NCI-H187 treated with DMSO at 0.1 percent for 48 hours (cell line): ENCODE data around the gene OVCA2.

ENCODE experiments used
- DNase-seq: peaks from one replicate; lab custom pipeline; 2025; lab: John Stamatoyannopoulos, UW

OVCA2 gene

GRCh38 chr17:2065949-2066400, 24.2 kb downstream of the OVCA2 start:
- DNase-seq, result no peak

GRCh38 chr17:2067048-2067561, 25.3 kb downstream of the OVCA2 start:
- DNase-seq, result no peak

- DNase-seq, result no peak
Measured at GRCh38 chr17:2067608-2068024, 25.8 kb downstream of the OVCA2 start.

- DNase-seq, result no peak
Measured at GRCh38 chr17:2068031-2068518, 26.3 kb downstream of the OVCA2 start.

- no peak for DNase-seq
Measured at GRCh38 chr17:2068519-2069051, 26.8 kb downstream of the OVCA2 start.

- no peak for DNase-seq
Measured at GRCh38 chr17:2070241-2071023, 28.6 kb downstream of the OVCA2 start.

- DNase-seq, result no peak
Measured at GRCh38 chr17:2071024-2071385, 29.2 kb downstream of the OVCA2 start.

GRCh38 chr17:2071455-2072281, 29.8 kb downstream of the OVCA2 start:
- DNase-seq, result no peak

GRCh38 chr17:2074919-2075318, 33.1 kb downstream of the OVCA2 start:
- no peak for DNase-seq

- DNase-seq, result no peak
Measured at GRCh38 chr17:2075336-2076086, 33.7 kb downstream of the OVCA2 start.

- no peak for DNase-seq
Measured at GRCh38 chr17:2076087-2076984, 34.5 kb downstream of the OVCA2 start.

GRCh38 chr17:2077040-2077439, 35.2 kb downstream of the OVCA2 start:
- no peak for DNase-seq

- DNase-seq, result no peak
Measured at GRCh38 chr17:2081564-2081963, 39.7 kb downstream of the OVCA2 start.

GRCh38 chr17:2082003-2082781, 40.4 kb downstream of the OVCA2 start:
- DNase-seq, result no peak

- DNase-seq, result no peak
Measured at GRCh38 chr17:2083613-2084035, 41.8 kb downstream of the OVCA2 start.

GRCh38 chr17:2084036-2084765, 42.4 kb downstream of the OVCA2 start:
- no peak for DNase-seq

GRCh38 chr17:2084766-2085647, 43.2 kb downstream of the OVCA2 start:
- DNase-seq, result no peak

GRCh38 chr17:2085648-2085949, 43.8 kb downstream of the OVCA2 start:
- DNase-seq, result no peak
